ENCODE data around the gene C19orf67.
A peak's percentile ranks its signal among the peaks of the same experiment; 100 is the strongest.
"Not testable (repeated sequence)": the region's sequence is repeated elsewhere in the genome, so short reads cannot be mapped to it uniquely, and the experiment has no call there.

C19orf67 gene

DNA sequence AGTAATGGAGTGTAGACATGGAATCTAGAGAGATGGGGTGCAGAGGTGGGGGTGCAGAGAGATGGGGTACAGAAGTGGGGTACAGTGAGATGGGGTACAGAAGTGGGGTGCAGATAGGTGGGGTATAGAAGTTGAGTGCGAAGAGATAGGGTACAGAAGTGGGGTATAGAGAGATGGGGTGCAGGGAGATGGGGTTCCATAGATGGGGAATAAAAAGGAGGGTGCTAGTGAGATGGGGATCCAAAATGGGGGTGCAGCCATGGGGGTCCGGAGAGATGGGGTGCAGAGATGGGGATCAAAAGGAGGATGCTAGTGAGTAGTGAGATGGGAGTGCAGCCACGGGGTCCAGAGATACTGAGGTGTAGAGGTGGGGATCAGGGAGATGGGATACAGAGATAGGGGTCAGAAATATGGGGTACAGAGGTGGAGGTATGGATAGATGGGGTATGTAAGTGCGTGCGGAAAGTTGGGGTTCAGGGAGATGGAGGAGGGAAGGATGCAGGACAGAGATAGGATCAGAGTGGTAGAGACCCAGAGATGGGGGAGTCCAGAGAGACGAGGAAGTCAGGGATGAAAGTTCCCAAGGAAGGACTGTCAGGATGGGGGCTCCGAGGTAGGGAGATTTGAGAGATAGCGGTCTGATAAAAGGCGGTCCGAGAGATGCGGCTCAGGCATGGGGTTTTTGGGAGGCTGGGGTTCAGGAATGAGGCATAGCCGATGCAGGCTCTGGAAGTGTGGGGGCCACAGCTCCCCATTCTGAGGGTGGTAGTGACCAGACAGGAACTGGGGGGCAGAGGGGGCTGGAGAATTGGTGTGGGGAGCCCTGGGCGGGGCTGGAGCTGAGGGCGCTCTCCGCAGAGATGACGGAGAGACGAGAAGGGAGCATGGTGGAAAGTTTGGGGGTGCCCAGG is 27.1 kb downstream of the C19orf67 start:
- DNase-seq, result no peak

DNA sequence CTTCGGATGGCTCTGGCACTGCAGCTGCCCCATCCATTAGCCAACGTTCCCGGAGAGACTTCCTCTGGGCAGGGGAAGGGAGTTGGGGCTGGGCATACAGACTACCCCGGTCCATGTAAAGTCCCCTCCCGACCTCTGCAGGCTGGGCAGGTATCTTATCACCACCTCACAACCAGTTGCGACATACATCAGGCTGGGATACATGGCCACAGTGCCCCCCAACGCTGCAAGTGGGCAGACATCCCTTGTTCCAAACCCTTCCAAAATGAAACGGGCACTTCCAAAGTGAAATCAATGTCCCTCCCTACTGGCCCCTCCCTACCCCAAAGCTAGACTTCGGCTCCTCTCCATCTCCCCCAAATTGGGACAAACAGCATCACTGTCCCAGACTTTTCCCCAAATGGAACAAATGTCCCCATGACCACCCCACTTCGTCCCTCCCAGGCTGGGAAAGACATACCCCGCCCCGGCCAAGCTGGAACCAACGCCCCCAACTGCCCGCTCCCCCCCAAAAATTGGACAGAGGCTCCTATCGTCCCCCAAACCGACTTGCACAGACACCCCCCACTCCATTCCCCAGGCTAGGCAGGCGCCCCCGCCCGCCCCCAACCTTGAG is 28.7 kb downstream of the C19orf67 start:
- DNase-seq, result peak in 1 of 51 donors; percentile 35

DNA sequence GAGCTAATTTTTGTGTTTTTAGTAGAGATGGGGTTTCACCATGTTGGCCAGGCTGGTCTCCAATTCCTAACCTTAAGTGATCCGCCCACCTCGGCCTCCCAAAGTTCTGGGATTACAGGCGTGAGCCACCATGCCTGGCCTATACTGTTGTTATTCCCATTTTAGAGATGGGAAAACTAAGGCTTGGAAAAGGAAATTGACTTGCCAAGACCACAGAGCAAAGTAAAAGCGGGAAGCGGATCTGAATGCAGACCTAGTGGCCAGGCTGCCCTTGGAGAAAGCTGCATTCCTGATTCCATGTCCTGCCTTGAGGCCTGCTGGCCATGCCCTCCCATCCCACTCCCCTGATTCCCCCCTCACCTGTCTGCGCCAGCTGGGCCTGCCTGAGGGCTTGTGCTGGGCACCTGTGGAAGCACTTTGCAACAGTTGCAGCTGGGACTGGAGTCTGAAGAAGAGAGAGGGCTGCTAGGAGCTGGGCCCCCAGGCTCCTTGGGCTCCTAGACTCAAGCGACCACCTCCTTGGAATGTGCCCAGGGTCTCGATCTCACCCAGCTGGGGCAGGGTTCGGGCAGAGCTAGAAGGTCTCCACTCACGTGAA is 29.4 kb downstream of the C19orf67 start:
- no peak for DNase-seq

DNA sequence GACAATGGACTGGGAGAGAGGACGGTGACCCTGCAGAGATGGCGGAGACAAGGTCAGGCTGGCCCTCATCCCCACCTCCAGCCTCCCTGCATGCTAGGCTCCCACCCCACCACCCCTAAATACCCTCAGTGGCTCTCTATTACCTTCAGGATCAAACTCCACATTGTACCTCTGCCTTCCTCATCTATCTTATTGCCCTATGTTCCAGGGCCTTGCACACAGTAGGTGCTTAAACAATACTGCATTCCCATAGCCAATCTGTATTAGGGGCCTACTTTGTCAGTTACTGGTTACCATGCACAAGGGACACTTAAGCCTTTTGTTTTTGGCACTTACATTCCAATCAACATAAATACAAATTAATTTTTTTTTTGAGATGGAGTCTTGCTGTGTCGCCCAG is 30.2 kb downstream of the C19orf67 start:
- no peak for DNase-seq

DNA sequence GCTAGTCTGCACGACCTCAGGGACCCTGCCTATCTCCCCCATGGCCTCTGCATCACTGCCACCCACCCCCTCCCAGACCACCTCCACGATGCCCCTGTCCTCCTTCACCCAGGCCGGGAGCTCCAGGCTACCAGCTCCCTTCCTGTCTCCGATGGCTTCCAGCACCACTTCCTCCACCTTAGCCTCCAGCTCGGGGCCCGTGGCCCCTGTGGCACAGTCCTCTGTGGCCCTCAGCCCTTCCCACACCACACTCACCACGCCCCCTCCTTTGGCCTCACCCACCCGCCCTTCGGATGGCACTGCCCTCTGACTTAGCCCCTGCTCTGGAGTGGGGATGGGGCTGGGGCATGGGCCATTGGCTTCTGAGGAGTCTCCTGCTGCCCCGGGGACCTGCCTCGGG is 30.9 kb downstream of the C19orf67 start:
- no peak for DNase-seq

DNA sequence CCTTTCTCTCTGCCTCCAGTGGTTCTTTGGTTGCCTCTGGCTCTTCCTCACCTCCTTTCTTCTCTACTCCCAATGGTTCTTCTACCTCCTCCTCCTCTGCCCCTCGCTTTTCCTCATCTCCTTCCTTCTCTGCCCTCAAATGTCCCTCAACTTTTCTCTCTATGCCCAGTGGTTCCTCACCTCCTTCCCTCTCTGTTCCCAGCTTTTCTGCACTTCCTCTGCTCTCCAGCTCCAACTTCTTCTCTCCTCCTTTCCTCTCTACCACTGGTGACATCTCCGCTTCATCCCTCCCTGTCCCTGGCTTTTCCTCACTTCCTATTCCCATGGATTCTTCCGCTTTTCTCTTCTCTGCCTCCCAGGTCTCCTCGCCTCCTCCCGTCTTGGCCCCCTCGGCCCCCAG is 31.5 kb downstream of the C19orf67 start:
- no peak for DNase-seq

DNA sequence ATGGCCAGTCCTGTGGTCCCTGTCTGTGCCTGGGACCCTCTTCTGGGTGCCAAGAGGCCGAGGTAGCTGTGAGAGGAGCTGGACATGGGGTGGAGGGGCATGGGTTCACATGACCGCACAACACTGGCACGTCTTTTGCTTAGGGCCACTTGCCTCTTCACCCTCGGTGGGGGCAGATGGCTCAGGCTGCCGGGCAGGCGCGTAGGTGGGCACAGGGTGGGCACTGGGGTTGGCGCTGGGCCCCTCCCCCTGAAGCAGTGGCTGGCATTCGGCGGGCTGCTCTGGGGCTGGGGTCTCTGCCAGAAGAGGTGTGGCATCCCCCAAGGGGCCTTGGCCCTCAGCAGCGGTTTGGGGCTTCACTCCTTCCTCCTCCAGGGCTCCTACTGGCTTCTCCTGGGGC is 32.1 kb downstream of the C19orf67 start:
- DNase-seq, result no peak

DNA sequence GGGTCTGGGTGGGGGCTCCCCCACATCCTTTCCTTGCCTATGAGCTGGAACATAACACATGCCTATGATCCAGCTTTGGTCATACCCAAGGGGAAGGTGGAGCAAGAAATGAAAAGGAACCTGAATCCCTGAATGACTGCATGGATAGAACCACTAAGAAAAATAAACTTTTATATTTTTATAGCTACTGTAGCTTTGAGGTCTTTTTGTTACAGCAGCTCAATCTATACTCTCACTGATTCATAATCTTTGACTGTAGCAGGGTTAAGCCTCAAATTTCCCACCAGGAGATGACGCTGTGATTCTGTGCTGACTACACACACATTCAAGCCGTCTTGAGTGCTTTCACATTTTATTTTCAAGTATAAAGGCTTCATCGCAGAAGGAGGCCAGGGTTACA is 32.6 kb downstream of the C19orf67 start:
- DNase-seq, result no peak

DNA sequence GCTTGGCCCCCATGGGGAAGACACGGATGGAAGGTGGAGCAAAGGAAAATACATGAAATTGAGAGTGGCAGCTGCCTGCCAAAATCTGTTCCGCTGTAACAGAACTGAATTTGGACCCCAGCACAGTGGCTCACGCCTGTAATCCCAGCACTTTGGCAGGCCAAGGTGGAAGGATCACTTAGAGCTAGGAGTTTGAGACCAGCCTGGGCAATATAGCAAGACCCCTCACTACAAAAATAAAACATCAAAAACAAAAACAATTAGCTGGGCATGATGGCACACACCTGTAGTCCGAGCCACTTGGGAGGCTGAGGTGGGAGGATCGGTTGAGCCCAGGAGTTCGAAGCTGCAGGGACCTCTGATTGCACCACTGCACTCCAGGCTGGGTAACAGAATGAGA is 33.1 kb downstream of the C19orf67 start:
- DNase-seq, result no peak

DNA sequence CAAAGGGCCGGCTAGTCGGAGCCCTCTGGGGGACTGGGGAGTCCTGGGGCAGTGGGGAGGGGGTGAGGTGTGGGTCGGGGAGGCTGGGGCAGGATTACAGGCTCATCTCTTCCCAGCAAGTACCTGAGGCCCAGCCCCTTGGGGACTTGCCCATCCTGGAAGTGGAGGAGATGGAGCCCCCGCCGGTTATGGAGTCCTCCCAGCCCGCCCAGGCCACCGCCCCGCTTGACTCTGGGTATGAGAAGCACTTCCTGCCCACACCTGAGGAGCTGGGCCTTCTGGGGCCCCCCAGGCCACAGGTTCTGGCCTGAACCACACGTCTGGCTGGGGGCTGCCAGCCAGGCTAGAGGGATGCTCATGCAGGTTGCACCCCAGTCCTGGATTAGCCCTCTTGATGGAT is 33.6 kb downstream of the C19orf67 start:
- no peak for DNase-seq

DNA sequence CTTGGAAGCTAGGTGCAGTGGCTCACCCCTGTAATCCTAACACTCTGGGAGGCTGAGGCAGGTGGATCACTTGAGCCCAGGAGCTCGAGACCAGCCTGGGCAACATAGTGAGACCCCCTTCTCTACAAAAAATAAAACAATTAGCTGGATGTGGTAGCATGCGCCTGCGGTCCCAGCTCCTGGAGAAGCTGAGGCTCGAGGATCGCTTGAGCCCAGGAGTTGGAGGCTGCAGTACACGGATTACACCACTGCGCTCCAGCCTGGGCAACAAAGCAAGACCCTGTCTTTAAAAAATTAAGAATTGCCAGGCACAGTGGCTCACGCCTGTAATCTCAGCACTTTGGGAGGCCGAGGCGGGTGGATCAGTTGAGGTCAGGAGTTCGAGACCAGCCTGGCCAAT is 34.6 kb downstream of the C19orf67 start:
- not testable (repeated sequence) for DNase-seq

DNA sequence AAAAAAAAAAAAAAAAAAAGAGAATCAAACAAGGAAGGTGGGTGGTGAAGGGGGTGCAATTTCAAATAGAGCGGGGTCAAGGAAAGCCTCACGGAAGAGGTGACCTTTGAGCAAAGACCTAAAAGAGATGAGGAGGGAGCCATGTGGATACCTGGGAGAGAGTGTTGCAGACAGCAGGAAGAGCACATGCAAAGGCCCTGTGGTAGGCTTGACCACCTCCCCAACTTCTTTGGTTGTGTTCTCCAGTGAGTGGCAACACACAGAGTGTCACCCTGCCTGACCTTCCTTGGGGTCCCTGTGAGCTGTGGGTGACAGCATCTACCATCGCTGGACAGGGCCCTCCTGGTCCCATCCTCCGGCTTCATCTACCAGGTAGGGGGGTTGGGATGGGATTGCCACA is 35.1 kb downstream of the C19orf67 start:
- DNase-seq, result no peak

DNA sequence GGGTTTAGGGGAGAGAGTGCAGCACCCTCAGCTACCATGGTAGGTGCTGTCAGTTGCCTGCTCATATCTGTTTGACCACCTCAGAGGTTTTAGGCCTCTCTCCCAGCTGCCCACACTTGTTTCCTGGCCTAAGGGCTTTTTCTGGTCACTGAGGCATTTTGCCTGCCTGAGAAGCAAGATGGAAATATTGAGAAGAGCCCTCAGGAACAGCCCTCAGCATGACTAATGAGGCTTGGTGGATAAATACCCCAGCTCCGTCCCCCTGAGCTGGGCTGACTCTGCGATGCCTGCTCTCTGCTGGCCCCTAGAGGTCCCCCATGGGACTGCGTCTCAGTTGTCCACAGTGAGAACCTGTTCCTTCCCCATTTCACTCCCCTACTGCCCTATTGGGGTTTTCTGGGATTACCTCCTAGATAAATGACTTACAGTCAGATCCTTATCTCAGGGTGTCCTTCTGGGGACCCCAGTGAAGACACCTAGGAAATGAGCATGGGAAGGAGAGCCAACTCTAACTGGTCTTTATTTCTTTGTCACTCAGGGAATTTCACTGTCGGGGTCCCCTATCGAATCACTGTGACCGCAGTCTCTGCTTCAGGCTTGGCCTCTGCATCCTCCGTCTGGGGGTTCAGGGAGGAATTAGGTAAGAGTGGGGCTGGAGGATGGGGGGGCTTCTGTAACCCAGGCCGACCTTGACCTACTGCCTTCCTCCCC is 37.0 kb downstream of the C19orf67 start:
- DNase-seq, result peak in 8 of 51 donors; percentile 1 to 29 (median 4)

DNA sequence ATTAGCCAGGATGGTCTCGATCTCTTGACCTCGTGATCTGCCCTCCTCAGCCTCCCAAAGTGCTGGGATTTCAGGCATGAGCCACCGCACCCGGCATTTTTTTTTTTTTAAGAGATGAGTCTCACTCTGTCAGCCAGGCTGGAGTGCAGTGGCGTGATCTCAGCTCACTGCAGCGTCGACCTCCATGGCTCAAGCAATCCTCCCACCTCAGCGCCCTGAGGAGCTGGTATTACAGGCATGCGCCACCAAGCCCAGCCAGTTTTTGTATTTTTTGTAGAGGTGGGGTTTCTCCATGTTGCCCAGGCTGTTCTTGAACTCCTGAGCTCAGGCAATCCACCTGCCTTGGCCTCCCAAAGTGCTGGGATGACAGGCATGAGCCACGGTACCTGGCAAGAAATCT is 37.7 kb downstream of the C19orf67 start:
- not testable (repeated sequence) for DNase-seq

DNA sequence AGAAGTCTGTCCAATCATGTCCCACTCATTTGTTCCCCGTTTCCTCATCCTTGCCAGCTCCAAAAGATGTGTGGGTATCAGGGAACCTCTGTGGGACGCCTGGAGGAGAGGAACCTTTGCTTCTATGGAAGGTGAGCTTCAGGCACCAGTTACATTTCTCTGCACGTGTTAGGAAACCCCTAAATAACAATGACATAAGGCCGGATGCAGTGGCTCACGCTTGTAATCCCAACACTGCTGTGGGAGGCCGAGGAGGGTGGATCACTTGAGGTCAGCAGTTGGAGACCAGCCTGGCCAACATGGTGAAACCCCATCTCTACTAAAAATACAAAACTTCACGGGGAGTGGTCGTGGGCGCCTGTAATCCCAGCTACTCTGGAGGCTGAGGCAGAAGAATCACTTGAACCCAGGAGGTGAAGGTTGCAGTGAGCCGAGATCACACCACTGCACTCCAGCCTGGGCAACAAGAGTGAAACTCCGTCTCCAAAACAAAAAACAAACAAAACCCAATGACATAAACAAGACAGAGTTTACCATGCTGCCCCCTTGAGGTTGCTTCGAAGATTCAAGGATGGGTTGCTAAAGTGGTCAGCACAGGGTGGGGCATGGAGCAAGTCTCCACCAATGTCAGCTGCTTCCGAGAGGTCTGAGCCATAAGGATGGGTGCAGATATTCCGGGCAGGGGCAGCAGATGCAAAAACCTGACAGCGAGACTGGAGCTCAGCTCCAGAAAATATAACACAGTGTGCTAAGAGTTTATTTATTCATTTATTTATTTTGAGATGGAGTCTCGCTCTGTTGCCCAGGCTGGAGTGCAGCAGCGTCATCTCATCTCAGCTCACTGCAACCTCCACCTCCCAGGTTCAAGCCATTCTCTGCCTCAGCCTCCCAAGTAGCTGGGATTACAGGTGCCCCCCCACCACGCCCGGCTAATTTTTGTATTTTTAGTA is 42.6 kb downstream of the C19orf67 start:
- DNase-seq, result peak in 19 of 51 donors; percentile 2 to 43 (median 9)

DNA sequence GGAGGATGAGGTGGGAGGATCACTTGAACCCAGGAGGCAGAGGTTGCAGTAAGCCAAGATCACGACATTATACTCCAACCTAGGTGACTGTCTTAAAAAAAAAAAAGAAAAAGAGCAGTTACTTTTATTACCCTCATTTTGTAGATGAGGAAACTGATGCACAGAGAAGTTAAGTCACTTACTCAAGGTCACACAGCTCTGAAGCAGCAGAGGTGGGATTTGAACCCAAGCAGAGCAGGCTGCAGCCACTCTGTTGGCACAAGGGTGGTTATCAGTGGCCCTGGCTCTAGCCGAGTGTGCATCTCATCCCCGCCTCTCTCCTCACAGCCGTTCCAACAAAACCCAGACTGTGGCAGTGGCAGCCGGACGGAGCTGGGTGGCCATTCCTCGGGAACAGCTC is 46.4 kb downstream of the C19orf67 start:
- no peak for DNase-seq

DNA sequence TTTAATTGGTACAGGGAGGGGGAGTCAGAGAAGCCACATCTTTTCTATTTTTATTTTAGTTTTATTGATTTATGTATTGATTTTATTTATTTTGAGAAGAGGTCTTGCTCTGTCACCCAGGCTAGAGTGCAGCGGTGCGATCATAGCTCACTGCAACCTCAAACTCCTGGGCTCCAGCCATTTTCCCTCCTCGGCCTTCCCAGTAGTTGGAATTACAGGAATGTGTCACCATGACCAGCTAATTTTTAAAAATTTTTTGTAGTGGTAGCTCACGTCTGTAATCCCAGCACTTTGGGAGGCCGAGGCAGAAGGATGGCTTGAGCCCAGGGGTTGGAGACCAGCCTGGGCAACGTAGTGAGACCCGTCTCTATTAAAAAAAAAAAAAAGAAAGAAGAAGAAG is 49.9 kb downstream of the C19orf67 start:
- no peak for DNase-seq

DNA sequence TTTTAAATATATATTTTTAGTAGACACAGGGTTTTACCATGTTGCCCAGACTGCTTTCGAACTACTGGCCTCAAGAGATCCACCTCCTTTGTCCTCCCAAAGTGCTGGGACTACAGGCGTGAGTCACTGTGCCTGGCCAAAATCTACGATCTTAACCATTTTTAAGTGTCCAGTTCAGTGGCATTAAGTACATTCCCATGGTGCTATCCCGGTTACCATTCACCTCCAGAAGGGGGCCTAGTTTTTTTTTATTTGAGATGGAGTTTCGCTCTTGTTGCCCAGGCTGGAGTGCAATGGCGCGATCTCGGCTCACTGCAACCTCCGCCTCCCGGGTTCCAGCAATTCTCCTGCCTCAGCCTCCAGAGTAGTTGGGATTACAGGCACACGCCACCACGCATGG is 50.4 kb downstream of the C19orf67 start:
- not testable (repeated sequence) for DNase-seq

DNA sequence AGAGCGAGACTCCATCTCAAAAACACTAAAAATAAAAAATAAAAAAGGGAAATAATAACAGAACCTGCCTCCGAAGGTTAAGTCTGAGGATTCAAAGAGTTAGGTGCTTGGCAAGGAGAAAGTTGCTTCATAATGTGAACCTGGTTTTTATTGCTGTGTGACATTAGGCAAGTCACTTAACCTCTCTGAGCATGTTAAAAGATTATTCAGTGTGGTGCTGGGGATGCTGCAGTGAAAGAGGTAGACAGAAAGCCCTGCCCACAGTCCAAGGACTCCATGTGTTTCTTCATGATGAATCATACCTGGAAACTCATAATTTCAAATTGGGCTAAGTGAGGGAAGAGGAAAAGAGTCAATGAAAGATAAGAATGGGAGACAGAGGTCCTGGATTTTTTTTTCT is 51.6 kb downstream of the C19orf67 start:
- DNase-seq, result no peak

DNA sequence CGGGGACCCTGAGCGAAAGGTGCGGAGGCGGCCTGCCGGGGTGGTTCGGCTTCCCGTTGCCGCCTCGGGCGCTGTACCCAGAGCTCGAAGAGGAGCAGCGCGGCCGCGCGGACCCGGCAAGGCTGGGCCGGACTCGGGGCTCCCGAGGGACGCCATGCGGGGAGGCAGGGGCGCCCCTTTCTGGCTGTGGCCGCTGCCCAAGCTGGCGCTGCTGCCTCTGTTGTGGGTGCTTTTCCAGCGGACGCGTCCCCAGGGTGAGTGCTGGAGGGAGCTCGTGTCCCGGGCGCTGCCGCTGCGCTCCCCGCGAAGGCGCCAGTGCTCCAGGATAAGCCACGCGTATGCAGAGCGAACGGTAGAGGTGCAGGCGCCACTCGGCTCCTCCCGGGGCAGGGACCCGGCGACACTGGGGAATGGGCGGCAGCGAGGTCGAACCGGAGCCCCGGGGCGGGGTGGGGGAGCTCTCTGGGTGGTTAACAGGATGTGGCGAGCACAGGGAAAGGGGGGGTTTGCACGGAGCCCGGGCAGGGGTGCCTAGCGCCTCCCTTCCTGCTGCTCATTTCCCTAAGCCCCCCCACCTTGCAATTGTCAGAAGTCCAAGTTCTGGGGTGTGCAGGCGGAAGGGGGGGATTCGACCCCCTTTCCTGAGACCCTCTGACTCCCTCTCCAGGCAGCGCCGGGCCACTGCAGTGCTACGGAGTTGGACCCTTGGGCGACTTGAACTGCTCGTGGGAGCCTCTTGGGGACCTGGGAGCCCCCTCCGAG is 53.7 kb downstream of the C19orf67 start, which contains the start of gene IL27RA:
TSS of gene IL27RA (plus strand) at position 44 of the 762 bp plus-strand sequence. CDS start at position 155, 111 bp downstream.
- peak in 25 of 51 donors; percentile 8 to 67 (median 26) for DNase-seq

All from hypothalamus (tissue), 51 donors.